HG03196 (cell line): ENCODE data around the gene ABTB2.
"Not testable (repeated sequence)": the region's sequence is repeated elsewhere in the genome, so short reads cannot be mapped to it uniquely, and the experiment has no call there.

Source experiments
- ATAC-seq: cut with Tn5 transposase; IDR thresholded peaks from one replicate; pipeline ENCODE4 v1.9.1; 2021; ENCODE audit not compliant: unreplicated experiment

ABTB2 gene

GRCh38 chr11:34219279-34219678 lies 138.5 kb downstream of the ABTB2 start:
- ATAC-seq: no peak

GRCh38 chr11:34218756-34219155 lies 139.1 kb downstream of the ABTB2 start:
- not testable (repeated sequence) for ATAC-seq

GRCh38 chr11:34218067-34218466 lies 139.7 kb downstream of the ABTB2 start:
- ATAC-seq: no peak

- ATAC-seq: no peak
Measured at GRCh38 chr11:34216706-34217105, 141.1 kb downstream of the ABTB2 start.

- ATAC-seq: no peak
Measured at GRCh38 chr11:34215806-34216453, 141.9 kb downstream of the ABTB2 start.

- ATAC-seq: peak; percentile 66
Measured at GRCh38 chr11:34214961-34215805, 142.6 kb downstream of the ABTB2 start.

DNA sequence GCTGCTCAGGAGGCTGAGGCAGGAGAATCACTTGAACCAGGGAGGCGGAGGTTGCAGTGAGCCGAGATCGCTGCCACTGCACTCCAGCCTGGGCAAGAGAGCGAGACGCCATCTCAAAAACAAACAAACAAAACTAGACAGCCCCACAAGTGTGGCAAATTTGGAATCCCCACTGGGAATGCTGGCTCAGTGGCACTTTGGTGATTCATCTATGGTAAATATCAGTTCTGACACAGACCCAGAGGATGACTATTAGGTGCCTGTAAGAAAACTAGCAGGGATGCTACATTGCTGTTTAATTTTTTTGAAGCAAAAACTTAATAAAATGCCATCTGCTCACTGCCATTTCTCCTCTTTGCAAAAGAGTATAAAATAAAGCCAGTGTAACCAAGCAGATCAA lies 144.4 kb downstream of the ABTB2 start:
- no peak for ATAC-seq

GRCh38 chr11:34212566-34212965 lies 145.2 kb downstream of the ABTB2 start:
- ATAC-seq: no peak

GRCh38 chr11:34209809-34210208 lies 148.0 kb downstream of the ABTB2 start:
- ATAC-seq: no peak

DNA sequence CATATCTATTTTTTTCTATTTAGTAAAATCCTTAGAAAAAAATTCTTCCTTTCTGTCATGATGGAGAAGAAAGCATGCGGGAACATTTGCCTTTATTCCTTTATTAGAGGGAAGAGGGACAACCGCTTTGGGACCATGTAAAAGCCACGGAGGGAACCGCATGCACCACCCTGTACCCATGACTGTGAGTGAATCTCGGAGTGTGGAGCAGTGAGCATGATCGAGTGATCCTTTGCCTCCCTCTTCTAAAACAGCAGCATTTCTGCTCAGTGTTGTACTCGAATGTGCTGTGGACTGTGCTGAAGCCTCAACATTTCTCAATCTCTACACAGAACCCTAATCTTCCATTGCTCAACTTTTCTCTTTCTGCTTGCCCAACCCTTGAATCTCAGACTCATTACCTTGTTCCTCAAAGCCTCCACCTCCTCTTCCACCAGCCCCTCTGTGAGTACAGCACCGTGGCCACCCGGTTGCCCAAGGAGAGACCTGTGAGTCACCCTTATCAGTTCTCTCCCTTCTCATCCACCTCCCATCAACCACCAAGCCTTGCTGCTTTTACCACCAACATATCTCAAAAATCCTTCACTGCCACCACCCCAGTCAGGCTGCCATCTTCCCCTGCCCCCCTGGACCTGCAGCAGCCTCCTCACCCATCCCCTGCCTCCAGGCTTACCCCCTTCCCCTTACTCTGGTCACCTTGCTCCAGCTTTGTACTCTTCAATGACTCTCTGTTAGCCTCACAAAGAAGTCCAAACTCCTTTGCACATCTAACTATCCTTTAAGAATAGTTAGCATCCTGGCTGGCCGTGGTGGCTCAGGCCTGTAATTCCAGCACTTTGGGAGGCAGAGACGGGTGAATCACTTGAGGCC lies 149.3 kb downstream of the ABTB2 start:
- no peak for ATAC-seq

DNA sequence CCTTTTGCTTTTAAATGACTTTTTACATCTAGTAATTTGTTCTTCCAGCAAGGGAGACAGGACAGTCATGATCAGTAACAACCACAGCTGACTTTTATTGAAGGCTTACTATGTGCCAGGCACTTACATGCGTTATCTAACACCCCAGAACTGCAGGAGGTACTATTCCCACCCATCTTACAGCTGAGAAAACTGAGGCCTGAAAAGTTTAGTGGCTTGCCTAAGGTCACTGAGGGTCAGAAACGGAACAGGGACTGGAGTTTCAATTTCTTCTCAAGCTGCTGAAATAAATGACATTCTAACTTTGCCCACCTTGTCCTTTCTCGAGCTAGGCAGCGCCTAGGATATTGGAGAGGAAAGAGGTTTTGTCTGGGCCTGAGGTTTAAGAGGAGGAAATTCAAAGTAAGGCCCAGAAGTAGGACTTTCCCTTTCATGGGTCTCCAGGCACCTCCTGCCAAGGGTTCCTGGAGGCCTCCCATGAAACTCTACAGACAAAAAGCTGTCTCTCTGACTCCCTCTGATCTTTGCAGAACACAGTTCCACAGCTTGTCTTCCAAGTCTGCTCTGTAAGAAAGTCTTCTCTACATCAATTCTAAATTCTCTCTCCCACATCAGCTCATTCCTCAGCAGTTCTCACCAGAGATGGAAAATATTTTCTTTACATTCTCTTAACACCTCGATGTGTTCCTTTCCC lies 150.2 kb downstream of the ABTB2 start:
- no peak for ATAC-seq

DNA sequence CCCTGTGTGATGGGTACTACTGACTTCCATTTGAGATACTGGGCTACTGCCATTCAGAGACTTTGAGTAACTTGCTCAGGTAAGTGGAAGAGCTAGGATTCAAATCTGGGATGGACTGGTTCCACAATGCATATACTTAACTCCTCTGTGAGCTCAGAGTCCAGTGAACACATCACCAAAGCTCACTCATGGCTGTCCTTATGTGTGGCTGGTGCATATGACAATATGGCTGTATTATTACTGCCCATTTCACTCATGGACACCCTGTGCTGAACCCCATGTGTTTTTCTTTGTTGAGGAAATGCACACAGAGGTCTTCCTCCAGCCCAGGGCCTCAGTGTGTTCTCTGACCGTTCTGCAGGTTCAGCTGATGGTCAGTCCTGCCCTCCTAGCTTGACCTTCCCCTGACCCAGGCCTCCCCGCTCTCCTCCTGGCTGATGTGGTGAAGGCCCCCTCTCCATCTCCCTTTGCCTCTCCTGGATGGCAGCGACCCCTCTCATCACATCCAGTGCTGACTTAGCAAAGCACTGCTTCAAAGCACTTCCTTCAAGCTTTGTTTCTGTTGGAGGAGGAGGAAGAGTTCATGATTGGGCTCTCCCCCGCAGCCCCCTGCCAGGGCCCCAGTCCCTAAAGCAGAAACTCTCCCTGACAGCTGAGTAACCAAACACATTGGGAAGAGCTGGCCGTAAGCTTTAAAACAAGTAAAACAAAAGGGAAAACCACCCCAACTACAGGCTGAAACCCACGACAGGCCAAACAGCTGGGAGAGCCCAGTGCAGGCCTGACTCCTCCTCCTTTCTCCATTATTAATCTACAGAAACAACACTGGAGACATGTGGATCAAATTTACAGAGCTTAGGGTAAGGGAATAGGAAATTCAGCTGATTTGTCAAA lies 151.2 kb downstream of the ABTB2 start:
- ATAC-seq: no peak

DNA sequence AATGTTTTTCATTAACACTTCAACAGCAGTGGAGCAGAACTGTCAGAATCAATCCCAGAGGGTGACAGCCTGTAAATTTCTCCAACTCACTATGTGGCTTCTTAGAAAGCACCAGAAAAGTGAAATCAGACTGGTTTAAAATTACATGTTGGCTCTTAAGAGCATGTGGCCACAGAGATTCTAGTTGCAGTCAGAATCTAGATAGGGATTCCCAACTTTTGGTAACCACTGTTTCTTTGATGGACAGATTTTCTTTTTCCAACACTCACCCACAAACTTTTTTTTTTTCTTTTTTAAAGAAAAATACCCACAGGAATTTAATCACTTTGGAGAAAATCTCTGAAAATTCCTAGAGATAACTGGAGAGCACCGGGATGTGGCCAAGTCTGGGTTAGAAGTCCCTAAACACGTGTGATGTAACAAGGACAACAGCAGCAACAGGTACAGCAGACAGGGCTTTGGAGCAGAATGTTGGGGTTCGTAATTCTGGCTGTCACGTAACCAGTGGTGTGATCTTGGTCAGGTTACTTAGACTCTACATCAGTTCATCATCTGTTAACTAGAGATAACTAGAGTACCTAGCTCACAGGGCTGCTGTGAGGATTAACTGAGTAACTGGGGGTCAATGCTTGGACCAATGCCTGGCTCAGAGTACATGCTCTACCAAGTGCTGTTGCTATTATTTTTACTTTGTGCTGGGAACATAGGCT lies 152.3 kb downstream of the ABTB2 start:
- no peak for ATAC-seq

DNA sequence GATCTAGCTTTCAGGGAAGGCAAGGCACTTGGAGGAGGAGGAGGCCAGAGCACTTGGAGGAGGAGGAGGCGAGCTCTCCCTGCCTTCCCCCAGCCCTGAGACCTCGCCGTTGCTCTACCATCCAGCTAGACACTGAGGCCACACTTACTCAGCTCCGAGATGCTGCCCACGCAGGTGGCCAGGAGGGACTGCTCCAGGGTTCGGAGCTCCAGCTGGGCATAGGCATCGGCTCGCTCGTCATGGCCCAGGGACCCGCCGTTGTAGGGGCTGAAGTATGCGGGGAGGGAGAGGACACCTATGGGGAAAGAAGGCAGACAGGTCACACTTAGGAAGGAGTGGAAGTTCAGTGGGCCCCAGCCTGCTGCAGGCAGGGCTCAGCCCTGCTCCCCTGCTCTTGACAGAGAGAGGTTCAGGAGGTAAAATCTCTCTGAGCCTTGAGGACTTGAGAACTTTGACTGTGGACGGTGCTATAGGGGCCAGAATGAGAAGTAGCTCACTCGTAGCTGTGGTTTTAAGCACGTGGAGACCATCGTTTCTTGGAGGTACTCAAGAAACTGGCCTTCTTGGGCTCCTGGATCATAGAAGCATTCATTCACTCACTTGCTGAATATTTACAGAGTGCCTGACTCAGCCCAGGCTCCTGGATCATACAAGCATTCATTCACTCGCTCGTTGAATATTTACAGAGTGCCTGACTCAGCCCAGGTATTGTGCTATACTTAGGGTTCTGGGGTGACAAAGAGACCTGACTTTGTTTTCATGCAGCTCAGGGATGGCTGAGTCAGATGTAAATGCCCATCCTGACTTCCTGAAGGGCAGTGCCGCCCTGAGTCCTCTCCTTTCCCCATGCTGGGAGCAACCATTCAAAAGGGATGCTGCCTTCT lies 153.2 kb downstream of the ABTB2 start:
- ATAC-seq: no peak

GRCh38 chr11:34203377-34203871 lies 154.4 kb downstream of the ABTB2 start:
- peak; percentile 50 for ATAC-seq

DNA sequence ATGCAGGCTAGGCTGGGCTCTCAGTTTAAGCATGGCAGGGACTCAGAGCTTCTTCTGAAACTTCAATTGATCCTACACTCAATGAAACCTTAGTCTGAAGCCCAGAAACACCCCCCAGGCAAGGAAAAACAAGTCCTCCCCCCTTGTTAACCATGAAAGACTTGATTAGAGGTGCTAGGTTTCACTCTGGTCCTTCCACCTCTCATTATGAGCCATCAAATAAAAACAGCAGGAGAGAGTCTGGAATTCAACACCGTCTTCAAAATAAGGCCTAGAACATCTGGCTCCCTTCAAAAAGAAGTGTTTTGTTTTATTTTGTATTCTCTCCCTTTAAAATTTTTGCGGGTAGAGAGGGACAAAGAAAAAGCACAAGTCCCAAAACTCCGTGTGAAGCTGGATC lies 156.7 kb downstream of the ABTB2 start:
- no peak for ATAC-seq

- no peak for ATAC-seq
Measured at GRCh38 chr11:34199525-34199924, 158.3 kb downstream of the ABTB2 start.

- no peak for ATAC-seq
Measured at GRCh38 chr11:34198523-34198922, 159.3 kb downstream of the ABTB2 start.
